Measurements from ENCODE around the gene ROMO1.
"Not testable (repeated sequence)": the region's sequence is repeated elsewhere in the genome, so short reads cannot be mapped to it uniquely, and the experiment has no call there.

The ROMO1 gene

GRCh38 chr20:35713120-35713519, 13.9 kb downstream of the ROMO1 start:
- not testable (repeated sequence) for H3K79me2 ChIP-seq (ENCODE audit: control insufficient read depth, insufficient read depth, low read length, poor library complexity); H2BK5ac ChIP-seq (ENCODE audit: low read depth, low read length, poor library complexity); H3K18ac ChIP-seq (ENCODE audit: low read length); H3K4me1 ChIP-seq (ENCODE audit: control insufficient read depth in 1 of 2, insufficient read depth in 2 of 2, low read length in 2 of 2); DNase-seq; H3K23ac ChIP-seq (ENCODE audit: low read length); H4K91ac ChIP-seq (ENCODE audit: low read depth, low read length); H3K4me3 ChIP-seq (ENCODE audit: low read depth, low read length); H2BK12ac ChIP-seq (ENCODE audit: low read length); H2AFZ ChIP-seq (ENCODE audit: insufficient read depth, low read length, poor library complexity); H3K14ac ChIP-seq (ENCODE audit: low read length); H3K4me2 ChIP-seq (ENCODE audit: low read length); H4K12ac ChIP-seq (ENCODE audit: low read depth, low read length); H3K4ac ChIP-seq (ENCODE audit: low read depth, low read length); H3K9ac ChIP-seq (ENCODE audit: low read length); H2BK120ac ChIP-seq (ENCODE audit: insufficient read depth, low read length, poor library complexity); H3K79me1 ChIP-seq (ENCODE audit: low read length); H2AK5ac ChIP-seq (ENCODE audit: low read length); H4K8ac ChIP-seq (ENCODE audit: low read depth, low read length); H3K27ac ChIP-seq (ENCODE audit: low read depth, low read length); H3K27me3 ChIP-seq (ENCODE audit: insufficient read depth, low read length); H3K9me3 ChIP-seq (ENCODE audit: insufficient read depth, low read depth, low read length)
- H3K36me3 ChIP-seq (ENCODE audit: control insufficient read depth in 1 of 2, insufficient read depth in 2 of 2, low read length in 2 of 2) = peaks cover 37 to 49% of the 10 kb centered on the region in 2 experiments
- no CpG with 5 or more reads among the region's 9 CpGs for WGBS (ENCODE audit: extremely low coverage, insufficient coverage, insufficient read length)

GRCh38 chr20:35714127-35714526, 14.9 kb downstream of the ROMO1 start:
- H3K14ac ChIP-seq (ENCODE audit: low read length) = no peak overlapping the region
- WGBS (ENCODE audit: extremely low coverage, insufficient coverage, insufficient read length) = no CpG with 5 or more reads among the region's 4 CpGs

GRCh38 chr20:35715652-35716051, 16.4 kb downstream of the ROMO1 start:
- Histone ChIP-seq H2AK5ac (ENCODE audit: low read length) (no peak overlapping the region), H4K8ac (ENCODE audit: low read depth, low read length) (no peak overlapping the region), H2BK120ac (ENCODE audit: insufficient read depth, low read length, poor library complexity) (no peak overlapping the region), H2BK12ac (ENCODE audit: low read length) (no peak overlapping the region), H3K27me3 (ENCODE audit: insufficient read depth, low read length) (no peaks in the 10 kb centered on the region), H4K12ac (ENCODE audit: low read depth, low read length) (no peak overlapping the region), H3K79me2 (ENCODE audit: control insufficient read depth, insufficient read depth, low read length, poor library complexity) (peaks cover 2% of the 10 kb centered on the region), H3K79me1 (ENCODE audit: low read length) (no peaks in the 10 kb centered on the region), H3K18ac (ENCODE audit: low read length) (no peak overlapping the region), H3K27ac (ENCODE audit: low read depth, low read length) (no peak overlapping the region), H3K36me3 (ENCODE audit: control insufficient read depth in 1 of 2, insufficient read depth in 2 of 2, low read length in 2 of 2) (peaks cover 58 to 70% of the 10 kb centered on the region in 2 experiments), H3K14ac (ENCODE audit: low read length) (no peak overlapping the region), H4K91ac (ENCODE audit: low read depth, low read length) (no peak overlapping the region), H3K9me3 (ENCODE audit: insufficient read depth, low read depth, low read length) (no peaks in the 10 kb centered on the region), H2AFZ (ENCODE audit: insufficient read depth, low read length, poor library complexity) (no peak overlapping the region), H3K23ac (ENCODE audit: low read length) (no peak overlapping the region), H3K4me1 (ENCODE audit: control insufficient read depth in 1 of 2, insufficient read depth in 2 of 2, low read length in 2 of 2) (no peaks in the 10 kb centered on the region), H3K4me2 (ENCODE audit: low read length) (no peak overlapping the region), H3K9ac (ENCODE audit: low read length) (no peak overlapping the region), H2BK5ac (ENCODE audit: low read depth, low read length, poor library complexity) (no peak overlapping the region), H3K4ac (ENCODE audit: low read depth, low read length) (no peak overlapping the region), H3K4me3 (ENCODE audit: low read depth, low read length) (no peak overlapping the region)
- no peak for DNase-seq
- no CpG with 5 or more reads among the region's 2 CpGs for WGBS (ENCODE audit: extremely low coverage, insufficient coverage, insufficient read length)

More at GRCh38 chr20:35714127-35714526, 14.9 kb downstream of the ROMO1 start:
- no peak overlapping the region for H3K23ac ChIP-seq (ENCODE audit: low read length)
- H3K4me1 ChIP-seq (ENCODE audit: control insufficient read depth in 1 of 2, insufficient read depth in 2 of 2, low read length in 2 of 2) = no peaks in the 10 kb centered on the region
- H3K27ac ChIP-seq (ENCODE audit: low read depth, low read length) = no peak overlapping the region
- no peak overlapping the region for H3K4me2 ChIP-seq (ENCODE audit: low read length)
- H3K9me3 ChIP-seq (ENCODE audit: insufficient read depth, low read depth, low read length) = no peaks in the 10 kb centered on the region
- H3K27me3 ChIP-seq (ENCODE audit: insufficient read depth, low read length) = no peaks in the 10 kb centered on the region
- no peak overlapping the region for H4K91ac ChIP-seq (ENCODE audit: low read depth, low read length)
- no peak overlapping the region for H2BK120ac ChIP-seq (ENCODE audit: insufficient read depth, low read length, poor library complexity)
- DNase-seq = no peak
- no peak overlapping the region for H2BK12ac ChIP-seq (ENCODE audit: low read length)
- peaks cover 44 to 58% of the 10 kb centered on the region in 2 experiments for H3K36me3 ChIP-seq (ENCODE audit: control insufficient read depth in 1 of 2, insufficient read depth in 2 of 2, low read length in 2 of 2)
- no peak overlapping the region for H3K4ac ChIP-seq (ENCODE audit: low read depth, low read length)
- H3K79me1 ChIP-seq (ENCODE audit: low read length) = no peaks in the 10 kb centered on the region
- no peak overlapping the region for H3K4me3 ChIP-seq (ENCODE audit: low read depth, low read length)
- no peak overlapping the region for H4K8ac ChIP-seq (ENCODE audit: low read depth, low read length)
- no peak overlapping the region for H3K18ac ChIP-seq (ENCODE audit: low read length)
- H4K12ac ChIP-seq (ENCODE audit: low read depth, low read length) = no peak overlapping the region
- H2AK5ac ChIP-seq (ENCODE audit: low read length) = no peak overlapping the region
- H3K9ac ChIP-seq (ENCODE audit: low read length) = no peak overlapping the region
- H2AFZ ChIP-seq (ENCODE audit: insufficient read depth, low read length, poor library complexity) = no peak overlapping the region
- peaks cover under 1% of the 10 kb centered on the region for H3K79me2 ChIP-seq (ENCODE audit: control insufficient read depth, insufficient read depth, low read length, poor library complexity)
- no peak overlapping the region for H2BK5ac ChIP-seq (ENCODE audit: low read depth, low read length, poor library complexity)

- Histone ChIP-seq H4K8ac (ENCODE audit: low read depth, low read length) (no peak overlapping the region), H3K9ac (ENCODE audit: low read length) (no peak overlapping the region), H3K27me3 (ENCODE audit: insufficient read depth, low read length) (no peaks in the 10 kb centered on the region), H4K91ac (ENCODE audit: low read depth, low read length) (no peak overlapping the region), H3K27ac (ENCODE audit: low read depth, low read length) (no peak overlapping the region), H3K4me2 (ENCODE audit: low read length) (no peak overlapping the region), H3K18ac (ENCODE audit: low read length) (no peak overlapping the region), H2AFZ (ENCODE audit: insufficient read depth, low read length, poor library complexity) (no peak overlapping the region), H4K12ac (ENCODE audit: low read depth, low read length) (no peak overlapping the region), H2BK120ac (ENCODE audit: insufficient read depth, low read length, poor library complexity) (no peak overlapping the region), H3K9me3 (ENCODE audit: insufficient read depth, low read depth, low read length) (no peaks in the 10 kb centered on the region), H3K4me1 (ENCODE audit: control insufficient read depth in 1 of 2, insufficient read depth in 2 of 2, low read length in 2 of 2) (no peaks in the 10 kb centered on the region), H2BK5ac (ENCODE audit: low read depth, low read length, poor library complexity) (no peak overlapping the region), H2AK5ac (ENCODE audit: low read length) (no peak overlapping the region), H3K23ac (ENCODE audit: low read length) (no peak overlapping the region), H3K4me3 (ENCODE audit: low read depth, low read length) (no peak overlapping the region), H3K14ac (ENCODE audit: low read length) (no peak overlapping the region), H3K4ac (ENCODE audit: low read depth, low read length) (no peak overlapping the region), H3K36me3 (ENCODE audit: control insufficient read depth in 1 of 2, insufficient read depth in 2 of 2, low read length in 2 of 2) (peaks cover 64 to 77% of the 10 kb centered on the region in 2 experiments), H3K79me2 (ENCODE audit: control insufficient read depth, insufficient read depth, low read length, poor library complexity) (peaks cover 2% of the 10 kb centered on the region), H3K79me1 (ENCODE audit: low read length) (no peaks in the 10 kb centered on the region), H2BK12ac (ENCODE audit: low read length) (no peak overlapping the region)
- no CpG with 5 or more reads among the region's 4 CpGs for WGBS (ENCODE audit: extremely low coverage, insufficient coverage, insufficient read length)
- DNase-seq = no peak
Observed at GRCh38 chr20:35716330-35716729, 17.1 kb downstream of the ROMO1 start.

Measured in trophoblast cell (in vitro differentiated cells and primary cell).